Cardiac fibroblast (primary cell): ENCODE results near the gene PDE11A.

Experiments used
- DNase-seq, 2 donors: peaks; one replicate each; pipeline versions ENCODE4 v3.0.0 to v3.0.0-alpha.2; 2010; ENCODE audit warnings: low read depth in 2 of 2
- H3K4me3 ChIP-seq, 2 donors: replicated peaks in 1 of 2; 1 replicate in 1 of 2; 2 replicates in 1 of 2; pipeline ENCODE4 v1.5.1; 2011; ENCODE audit warnings: low read depth in 2 of 2, low read length in 2 of 2, mild to moderate bottlenecking in 2 of 2, moderate library complexity in 1 of 2
- CTCF ChIP-seq: IDR thresholded peaks from one replicate; pipeline ENCODE4 v1.5.1; 2011; ENCODE audit warnings: low read depth, mild to moderate bottlenecking, low read length, inconsistent platforms

PDE11A gene

GRCh38 chr2:177939211-177939610 lies 133.4 kb downstream of the PDE11A start:
- no peak overlapping the region for H3K4me3 ChIP-seq
- no peak for TF ChIP-seq CTCF
- no peak for DNase-seq

- TF ChIP-seq CTCF, result no peak
- H3K4me3 ChIP-seq, result no peak overlapping the region
- DNase-seq, result no peak
Measured at GRCh38 chr2:177930916-177931315, 141.7 kb downstream of the PDE11A start.

- TF ChIP-seq CTCF, result no peak
- no peak for DNase-seq
- H3K4me3 ChIP-seq, result no peak overlapping the region
Measured at GRCh38 chr2:177929662-177930522, 142.7 kb downstream of the PDE11A start.

GRCh38 chr2:177923323-177923722 lies 149.3 kb downstream of the PDE11A start:
- H3K4me3 ChIP-seq, result no peak overlapping the region
- no peak for TF ChIP-seq CTCF
- DNase-seq, result no peak

- DNase-seq, result no peak
- no peak for TF ChIP-seq CTCF
- H3K4me3 ChIP-seq, result no peak overlapping the region
Measured at GRCh38 chr2:177921726-177922125, 150.9 kb downstream of the PDE11A start.

GRCh38 chr2:177917169-177917568 lies 155.4 kb downstream of the PDE11A start:
- no peak for TF ChIP-seq CTCF
- no peak overlapping the region for H3K4me3 ChIP-seq
- DNase-seq, result no peak

- DNase-seq, result no peak
- no peak for TF ChIP-seq CTCF
- H3K4me3 ChIP-seq, result no peak overlapping the region
Measured at GRCh38 chr2:177916342-177916741, 156.2 kb downstream of the PDE11A start.
